Thymus (tissue), 11 donors: ENCODE measurements around the gene JMJD6. TPM values are rescaled to one million over a fixed set of nuclear protein-coding genes. Genes with fewer than 3 reads are reported as not detected.
A peak's percentile ranks its signal among the peaks of the same experiment; 100 is the strongest.
"Not testable (repeated sequence)": the region's sequence is repeated elsewhere in the genome, so short reads cannot be mapped to it uniquely, and the experiment has no call there.

Experiments
- DNase-seq, 9 donors: peaks; one replicate each; pipeline ENCODE4 v3.0.0-alpha.2; 2013; ENCODE audit warnings: low spot score in 9 of 9, low read depth in 6 of 9, missing footprints in 1 of 9
- H3K27ac ChIP-seq, 2 donors: one replicate each; pipeline ENCODE4 v1.5.1; 2013; ENCODE audit warnings: control low read depth in 1 of 2, low read depth in 1 of 2, low read length in 1 of 2, mild to moderate bottlenecking in 1 of 2, moderate library complexity in 1 of 2
- H3K27me3 ChIP-seq, 2 donors: one replicate each; pipeline ENCODE4 v1.5.1; 2013; ENCODE audit warnings: low read length in 1 of 2; ENCODE audit not compliant: control insufficient read depth in 2 of 2, insufficient read depth in 1 of 2
- H3K36me3 ChIP-seq, 2 donors: one replicate each; pipeline ENCODE4 v1.5.1; 2013; ENCODE audit warnings: low read length in 1 of 2, mild to moderate bottlenecking in 1 of 2, moderate library complexity in 1 of 2; ENCODE audit not compliant: control insufficient read depth in 2 of 2, insufficient read depth in 2 of 2
- H3K4me1 ChIP-seq, 2 donors: one replicate each; pipeline ENCODE4 v1.5.1; 2013; ENCODE audit warnings: low read length in 2 of 2; ENCODE audit not compliant: control insufficient read depth in 2 of 2, insufficient read depth in 2 of 2
- H3K4me3 ChIP-seq, 2 donors: one replicate each; pipeline ENCODE4 v1.5.1; 2013; ENCODE audit warnings: low read length in 2 of 2, control low read depth in 1 of 2, mild to moderate bottlenecking in 1 of 2
- H3K9me3 ChIP-seq, 2 donors: one replicate each; pipeline ENCODE4 v1.5.1; 2013; ENCODE audit warnings: low read length in 1 of 2, mild to moderate bottlenecking in 1 of 2; ENCODE audit not compliant: control insufficient read depth in 2 of 2, insufficient read depth in 1 of 2
- WGBS: extraction: QIAGEN DNeasy Blood & Tissue Kit; methylation state at CpG from one replicate; pipeline ENCODE4 v1.1.7; 2013; 5-methylcytosine and 5-hydroxymethylcytosine counted together
- polyA plus RNA-seq: library from polyadenylated mRNA; stranded (reverse); fragments of 200-250 nt; gene quantifications from one replicate; pipeline ENCODE4 v1.2.3, GENCODE V29; 2013
- total RNA-seq: library from RNA; stranded (reverse); fragments of 120-200 nt; gene quantifications from one replicate; pipeline ENCODE4 v1.2.4, GENCODE V29; 2013
- donor health status: healthy.

Gene JMJD6
- total and polyA plus RNA-seq, 2 donors, result 14.4 to 31.9 TPM

DNA sequence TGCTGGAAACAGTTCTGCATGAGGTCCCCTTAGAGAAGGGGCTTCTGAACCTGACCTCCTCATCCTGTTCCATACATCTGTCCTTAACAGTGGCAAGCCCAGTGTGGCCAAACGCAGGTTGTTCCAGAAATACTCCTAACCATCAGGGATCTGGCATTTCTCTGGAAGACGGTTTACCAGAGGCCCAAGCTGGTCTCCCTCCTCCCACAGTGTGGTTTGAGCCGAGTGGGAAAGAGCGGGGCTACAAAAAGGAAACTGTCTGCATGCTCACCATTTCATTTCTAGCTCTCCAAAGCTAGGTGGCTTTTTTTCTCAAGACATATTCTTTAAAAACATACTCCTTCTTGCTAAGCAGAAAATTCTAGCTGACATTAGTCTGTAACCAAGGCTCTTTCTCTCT is 21.6 kb downstream of the JMJD6 start:
- Histone ChIP-seq H3K27me3 (peaks cover 0 to 11% of the 10 kb centered on the region in 2 donors), H3K4me1 (peaks cover 0 to 20% of the 10 kb centered on the region in 2 donors), H3K4me3 (no peak overlapping the region), H3K9me3 (no peaks in the 10 kb centered on the region), H3K36me3 (no peaks in the 10 kb centered on the region), H3K27ac (no peak overlapping the region)
- 42% methylated on average over 4 of the region's 4 CpGs for WGBS
- no peak for DNase-seq

DNA sequence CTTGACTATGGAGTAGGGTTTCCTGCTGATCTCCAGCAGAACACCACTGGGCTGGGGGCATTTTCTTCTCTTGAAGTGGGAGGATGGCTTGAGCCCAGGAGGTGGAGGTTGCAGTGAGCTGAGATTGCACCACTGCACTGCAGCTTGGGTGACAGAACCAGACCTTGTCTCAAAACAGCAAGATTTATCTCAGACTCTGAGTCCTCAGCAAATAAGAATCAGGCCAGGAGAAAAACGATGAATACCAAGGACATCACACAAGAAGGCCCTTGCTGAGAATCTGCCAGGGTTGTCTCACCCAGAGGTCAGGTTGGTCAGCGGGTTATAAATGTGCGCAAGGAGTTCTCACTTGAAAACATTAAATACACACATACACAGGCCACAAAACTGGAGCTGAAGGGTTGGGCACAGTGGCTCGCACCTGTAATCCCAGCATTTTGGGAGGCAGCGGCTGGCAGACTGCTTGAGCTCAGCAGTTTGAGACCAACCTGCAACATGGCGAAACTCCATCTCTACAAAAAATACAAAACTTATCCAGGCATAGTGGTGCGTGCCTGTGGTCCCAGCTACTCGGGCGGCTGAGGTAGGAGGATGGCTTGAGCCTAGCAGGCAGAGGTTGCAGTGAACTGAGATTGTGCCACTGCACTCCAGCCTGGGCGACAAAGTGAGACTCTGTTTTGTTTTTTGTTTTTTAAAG is 23.3 kb downstream of the JMJD6 start:
- 97% methylated on average over 10 of the region's 10 CpGs for WGBS

GRCh38 chr17:76702076-76702475 is 24.3 kb downstream of the JMJD6 start:
- H3K4me3 ChIP-seq, result no peak overlapping the region
- H3K27me3 ChIP-seq, result no peaks in the 10 kb centered on the region
- no peaks in the 10 kb centered on the region for H3K36me3 ChIP-seq
- 74% methylated on average over 2 of the region's 2 CpGs for WGBS
- DNase-seq, result no peak
- H3K9me3 ChIP-seq, result no peaks in the 10 kb centered on the region
- H3K27ac ChIP-seq, result no peak overlapping the region
- peaks cover 0 to 26% of the 10 kb centered on the region in 2 donors for H3K4me1 ChIP-seq

More for the DNA sequence above, 23.3 kb downstream of the JMJD6 start:
- no peak for DNase-seq
- Histone ChIP-seq H3K9me3 (no peaks in the 10 kb centered on the region), H3K4me3 (no peak overlapping the region), H3K27ac (no peak overlapping the region), H3K4me1 (peaks cover 0 to 16% of the 10 kb centered on the region in 2 donors), H3K27me3 (no peaks in the 10 kb centered on the region), H3K36me3 (no peaks in the 10 kb centered on the region)

DNA sequence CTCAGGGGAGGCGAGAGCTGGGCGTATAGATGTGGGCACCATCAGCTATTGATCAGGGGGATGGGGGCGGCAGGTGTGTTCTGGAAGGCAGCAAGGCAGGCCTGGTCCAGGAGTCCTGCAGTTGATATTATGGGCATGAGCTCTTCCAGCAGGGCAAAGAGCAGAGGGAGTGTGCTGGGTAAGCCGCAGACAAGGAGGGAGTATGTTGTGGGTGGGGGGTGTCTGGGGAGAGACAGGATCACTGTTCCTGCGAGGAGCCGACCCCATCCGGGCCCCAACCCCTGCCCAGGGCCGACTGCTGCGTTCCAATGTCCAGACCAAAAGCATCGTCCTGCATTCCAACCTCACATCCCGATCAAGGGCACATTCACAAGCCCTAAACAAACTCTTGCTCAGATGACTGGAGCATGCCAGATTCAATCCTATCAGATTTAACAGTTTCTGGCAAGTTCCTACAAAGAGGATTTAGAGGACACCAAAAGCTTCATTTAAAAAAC is 24.9 kb downstream of the JMJD6 start:
- Histone ChIP-seq H3K27me3 (no peaks in the 10 kb centered on the region), H3K36me3 (no peaks in the 10 kb centered on the region), H3K4me3 (no peak overlapping the region), H3K9me3 (no peaks in the 10 kb centered on the region), H3K4me1 (peaks cover 0 to 32% of the 10 kb centered on the region in 2 donors), H3K27ac (peak overlapping the region; percentile 10 to 55)
- 92% methylated on average over 11 of the region's 11 CpGs for WGBS
- no peak for DNase-seq

DNA sequence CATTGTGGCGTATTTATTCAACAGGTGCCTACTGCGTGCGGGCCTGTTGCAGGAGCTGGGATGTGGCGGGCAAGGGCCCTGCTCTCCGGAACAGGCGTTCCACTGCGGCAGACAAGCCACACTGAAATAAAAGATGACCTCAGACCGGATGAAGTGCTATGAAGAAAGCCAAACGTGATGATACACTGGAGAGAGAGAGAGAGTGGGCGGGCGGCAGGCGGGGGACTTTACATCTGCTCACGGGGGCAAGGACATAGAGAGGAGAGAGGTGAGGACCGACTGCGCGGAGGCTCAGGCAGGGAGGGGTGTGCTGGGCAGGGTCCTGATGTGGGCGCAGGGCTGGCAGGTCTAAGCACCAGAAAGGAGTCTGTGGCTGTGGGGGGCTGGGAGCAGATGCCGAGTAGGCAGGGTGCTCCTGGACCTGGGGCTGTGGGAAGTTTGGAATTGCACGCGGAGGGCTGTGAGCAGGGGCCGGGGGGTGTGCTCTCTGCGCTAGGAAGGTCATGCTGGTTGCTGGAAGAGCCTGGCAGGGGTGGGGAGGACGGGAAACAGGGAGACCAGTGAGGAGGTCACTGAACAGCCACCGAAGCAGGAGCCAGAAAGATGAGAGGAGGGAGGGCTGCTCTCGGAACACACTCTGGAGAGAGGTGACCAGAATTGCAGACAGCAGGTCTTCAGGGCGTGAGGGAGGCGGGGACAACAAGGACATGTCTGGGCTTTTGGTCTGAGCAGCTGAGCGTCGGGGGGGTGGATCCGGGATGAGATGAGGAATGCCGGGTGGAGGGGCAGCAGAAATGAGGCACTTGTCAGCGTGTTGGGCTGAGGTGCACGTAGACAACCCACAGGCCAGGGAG is 25.6 kb downstream of the JMJD6 start:
- H3K4me3 ChIP-seq, result no peak overlapping the region
- 92% methylated on average over 33 of the region's 33 CpGs for WGBS
- peaks cover 0 to 33% of the 10 kb centered on the region in 2 donors for H3K4me1 ChIP-seq
- H3K36me3 ChIP-seq, result no peaks in the 10 kb centered on the region
- no peaks in the 10 kb centered on the region for H3K9me3 ChIP-seq
- H3K27ac ChIP-seq, result peak overlapping the region; percentile 66 to 70
- DNase-seq, result no peak
- H3K27me3 ChIP-seq, result no peaks in the 10 kb centered on the region

GRCh38 chr17:76700270-76700616 is 26.2 kb downstream of the JMJD6 start:
- Histone ChIP-seq H3K27ac (peak overlapping the region; percentile 66 to 70), H3K9me3 (no peaks in the 10 kb centered on the region), H3K4me3 (no peak overlapping the region), H3K4me1 (peaks cover 0 to 38% of the 10 kb centered on the region in 2 donors), H3K36me3 (no peaks in the 10 kb centered on the region), H3K27me3 (no peaks in the 10 kb centered on the region)
- 90% methylated on average over 8 of the region's 8 CpGs for WGBS
- DNase-seq, result no peak

- not testable (repeated sequence) for DNase-seq, H3K4me3 ChIP-seq, H3K36me3 ChIP-seq, H3K9me3 ChIP-seq, H3K27ac ChIP-seq, H3K27me3 ChIP-seq
- H3K4me1 ChIP-seq, result peaks cover 0 to 34% of the 10 kb centered on the region in 2 donors
- 97% methylated on average over 7 of the region's 7 CpGs for WGBS
Observed at GRCh38 chr17:76698466-76698977, 27.9 kb downstream of the JMJD6 start.

- H3K27ac ChIP-seq, result peak overlapping the region in 1 of 2 donors; percentile 17
- 92% methylated on average over 17 of the region's 17 CpGs for WGBS
- peaks cover 0 to 34% of the 10 kb centered on the region in 2 donors for H3K4me1 ChIP-seq
- no peak overlapping the region for H3K4me3 ChIP-seq
- no peaks in the 10 kb centered on the region for H3K36me3 ChIP-seq
- no peaks in the 10 kb centered on the region for H3K27me3 ChIP-seq
- H3K9me3 ChIP-seq, result no peaks in the 10 kb centered on the region
- no peak for DNase-seq
Observed at GRCh38 chr17:76697702-76698465, 28.5 kb downstream of the JMJD6 start.
